ENCODE measurements around the gene LCLAT1.

LCLAT1 gene

DNA sequence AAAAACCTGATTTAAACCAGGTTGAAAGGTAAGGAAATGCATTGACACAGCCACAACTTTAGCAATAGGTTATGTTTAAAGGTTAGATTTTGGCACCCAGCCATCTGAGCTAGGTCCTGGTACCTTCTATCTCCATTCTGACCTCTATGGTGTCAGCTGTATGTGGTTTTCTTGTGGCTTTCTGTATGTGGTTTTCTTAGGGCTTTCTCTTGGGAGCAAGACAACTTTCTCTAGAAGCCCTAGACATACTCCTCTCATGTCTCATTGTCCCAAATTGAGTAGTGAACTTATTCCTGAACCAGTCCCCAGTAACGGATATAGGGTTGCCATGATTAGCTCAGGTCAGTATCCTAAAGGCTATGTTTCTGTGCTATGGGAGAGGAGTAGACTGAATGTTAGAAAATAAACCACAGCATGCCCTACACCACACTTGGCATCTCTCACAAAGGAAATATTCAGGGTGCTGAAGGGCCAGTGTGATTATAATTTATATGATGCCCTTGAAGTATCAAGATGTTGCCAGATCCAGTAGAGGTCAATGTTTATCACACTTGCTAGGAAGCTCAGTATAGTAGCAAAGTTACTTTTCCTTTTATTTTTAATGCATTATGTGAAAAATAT lies 184.1 kb downstream of the LCLAT1 start:
- H3K27me3 ChIP-seq (ENCODE audit: insufficient read depth, low read length, poor library complexity, severe bottlenecking): no peaks in the 10 kb centered on the region
- no peak overlapping the region for H3K4me3 ChIP-seq (ENCODE audit: low read length, poor library complexity, severe bottlenecking)
- H3K9me2 ChIP-seq (replicated peaks; ENCODE audit: low read depth, low read length): no peaks in the 10 kb centered on the region
- no peaks in the 10 kb centered on the region for H3K36me3 ChIP-seq (ENCODE audit: insufficient read depth, low read length)
- H3K9ac ChIP-seq (ENCODE audit: low read depth, low read length, poor library complexity, severe bottlenecking): no peak overlapping the region
- no peaks in the 10 kb centered on the region for H3K9me3 ChIP-seq (ENCODE audit: insufficient read depth, low read depth, low read length)
- TF ChIP-seq EZH2phosphoT487 (IDR thresholded peaks at IDR 0.05; ENCODE audit: borderline replicate concordance) (no peak), CTCF (conservative IDR thresholded peaks at IDR 0.05; ENCODE audit: low read length) (no peak)
- H3K4me2 ChIP-seq (ENCODE audit: low read depth, low read length, poor library complexity, severe bottlenecking): peak overlapping the region; percentile 37
- no peak overlapping the region for H2AFZ ChIP-seq (ENCODE audit: low read length)
- no peaks in the 10 kb centered on the region for H3F3A ChIP-seq (ENCODE audit: low read depth)
- no peaks in the 10 kb centered on the region for H3K79me2 ChIP-seq (ENCODE audit: insufficient read depth, low read length)
- H4K20me1 ChIP-seq (ENCODE audit: insufficient read depth, low read length, poor library complexity, severe bottlenecking): no peaks in the 10 kb centered on the region
- H3K4me1 ChIP-seq (ENCODE audit: insufficient read depth, low read length, poor library complexity, severe bottlenecking): peaks cover 12% of the 10 kb centered on the region

DNA sequence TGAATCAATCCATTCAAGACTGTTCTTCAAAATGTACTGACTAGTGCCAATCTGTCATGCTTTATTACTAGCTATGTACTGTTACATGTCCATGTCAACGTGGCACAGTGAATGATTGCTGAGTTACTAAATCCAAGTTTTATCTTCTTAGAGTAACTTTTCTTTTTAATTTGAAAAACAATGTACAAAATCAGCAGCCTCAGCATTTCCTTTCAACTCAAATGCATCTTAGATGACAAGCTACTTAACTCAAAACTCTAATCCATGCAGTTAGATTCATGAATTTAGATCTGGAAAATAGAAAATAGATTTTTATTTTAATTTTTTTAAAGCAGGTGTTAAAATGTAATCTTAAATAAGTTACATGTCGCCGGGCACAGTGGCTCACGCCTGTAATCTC lies 186.0 kb downstream of the LCLAT1 start:
- peaks cover 12% of the 10 kb centered on the region for H3K4me1 ChIP-seq (ENCODE audit: insufficient read depth, low read length, poor library complexity, severe bottlenecking)
- no peaks in the 10 kb centered on the region for H3K79me2 ChIP-seq (ENCODE audit: insufficient read depth, low read length)
- H4K20me1 ChIP-seq (ENCODE audit: insufficient read depth, low read length, poor library complexity, severe bottlenecking): no peaks in the 10 kb centered on the region
- no peak overlapping the region for H3K4me3 ChIP-seq (ENCODE audit: low read length, poor library complexity, severe bottlenecking)
- H3K9me2 ChIP-seq (replicated peaks; ENCODE audit: low read depth, low read length): no peaks in the 10 kb centered on the region
- no peaks in the 10 kb centered on the region for H3K27me3 ChIP-seq (ENCODE audit: insufficient read depth, low read length, poor library complexity, severe bottlenecking)
- no peak overlapping the region for H3K9ac ChIP-seq (ENCODE audit: low read depth, low read length, poor library complexity, severe bottlenecking)
- no peak overlapping the region for H3K4me2 ChIP-seq (ENCODE audit: low read depth, low read length, poor library complexity, severe bottlenecking)
- no peaks in the 10 kb centered on the region for H3K36me3 ChIP-seq (ENCODE audit: insufficient read depth, low read length)
- no peaks in the 10 kb centered on the region for H3K9me3 ChIP-seq (ENCODE audit: insufficient read depth, low read depth, low read length)
- H2AFZ ChIP-seq (ENCODE audit: low read length): no peak overlapping the region
- TF ChIP-seq EZH2phosphoT487 (IDR thresholded peaks at IDR 0.05; ENCODE audit: borderline replicate concordance) (no peak), CTCF (conservative IDR thresholded peaks at IDR 0.05; ENCODE audit: low read length) (no peak)
- no peaks in the 10 kb centered on the region for H3F3A ChIP-seq (ENCODE audit: low read depth)

- Histone ChIP-seq H3K79me2 (ENCODE audit: insufficient read depth, low read length) (no peaks in the 10 kb centered on the region), H3K4me3 (ENCODE audit: low read length, poor library complexity, severe bottlenecking) (no peak overlapping the region)
- TF ChIP-seq CTCF (conservative IDR thresholded peaks at IDR 0.05; ENCODE audit: low read length) (no peak), EZH2phosphoT487 (IDR thresholded peaks at IDR 0.05; ENCODE audit: borderline replicate concordance) (no peak)
These were observed 189.3 kb downstream of the LCLAT1 start for GRCh38 chr2:30636311-30636710.

More at GRCh38 chr2:30636311-30636710, 189.3 kb downstream of the LCLAT1 start:
- no peak overlapping the region for H3K9ac ChIP-seq (ENCODE audit: low read depth, low read length, poor library complexity, severe bottlenecking)
- no peaks in the 10 kb centered on the region for H3K27me3 ChIP-seq (ENCODE audit: insufficient read depth, low read length, poor library complexity, severe bottlenecking)
- peaks cover 19% of the 10 kb centered on the region; the same call in 1 of the 2 replicates for H3K36me3 ChIP-seq (ENCODE audit: insufficient read depth, low read length)
- H3K9me2 ChIP-seq (replicated peaks; ENCODE audit: low read depth, low read length): no peaks in the 10 kb centered on the region
- no peaks in the 10 kb centered on the region for H3K9me3 ChIP-seq (ENCODE audit: insufficient read depth, low read depth, low read length)
- H2AFZ ChIP-seq (ENCODE audit: low read length): no peak overlapping the region
- no peak overlapping the region for H3K4me2 ChIP-seq (ENCODE audit: low read depth, low read length, poor library complexity, severe bottlenecking)
- H4K20me1 ChIP-seq (ENCODE audit: insufficient read depth, low read length, poor library complexity, severe bottlenecking): no peaks in the 10 kb centered on the region
- H3F3A ChIP-seq (ENCODE audit: low read depth): no peaks in the 10 kb centered on the region
- H3K4me1 ChIP-seq (ENCODE audit: insufficient read depth, low read length, poor library complexity, severe bottlenecking): peaks cover 6% of the 10 kb centered on the region

All from Loucy (cell line).